ENCODE results near the gene APOA5. TPM values are rescaled to one million over a fixed set of nuclear protein-coding genes. Genes with fewer than 3 reads are reported as not detected.

Gene APOA5
- total and polyA plus RNA-seq, 2 of the 13 experiments (the other 11 are each of a cell fraction or from before 2014, with no cell fraction given): 44.0 to 49.1 TPM

GRCh38 chr11:116792144-116792868 is 627 bp upstream of the APOA5 start (continued):
- TF ChIP-seq ZBTB40 (IDR thresholded peaks at IDR 0.05) (no peak), ZBTB40 (CRISPR knock-in tag; IDR thresholded peaks at IDR 0.05) (peak; percentile 57; the same call in 1 of the 2 replicates), ZBTB10 (CRISPR knock-in tag; IDR thresholded peaks at IDR 0.05; ENCODE audit: borderline replicate concordance) (peak; percentile 85; the same call in 1 of the 2 replicates), ZNF550 (CRISPR knock-in tag; IDR thresholded peaks at IDR 0.05; ENCODE audit: borderline replicate concordance) (no peak), ARID3A (IDR thresholded peaks at IDR 0.05; ENCODE audit: low read depth, low read length) (no peak), TGIF2 (CRISPR knock-in tag; IDR thresholded peaks at IDR 0.05) (no peak), ZBTB34 (CRISPR knock-in tag; IDR thresholded peaks at IDR 0.05) (0 out of 2 replicates have a peak, but pooled peaks have one; percentile 29), IRF9 (CRISPR knock-in tag; IDR thresholded peaks at IDR 0.05; ENCODE audit: borderline replicate concordance) (peak; percentile 64; the same call in 1 of the 2 replicates), U2AF2 (IDR thresholded peaks at IDR 0.05; ENCODE audit: low read depth, low read length) (0 out of 2 replicates have a peak, but pooled peaks have one; percentile 24), ARNT2 (CRISPR knock-in tag; IDR thresholded peaks at IDR 0.05; ENCODE audit: low read depth) (peak; percentile 17; the same call in 1 of the 2 replicates), ZNF331 (CRISPR knock-in tag; IDR thresholded peaks at IDR 0.05) (peak; percentile 37; the same call in 1 of the 2 replicates)

All from HepG2 (cell line).